Stimulated activated CD4-positive, alpha-beta T cell treated with anti-CD3 and anti-CD28 coated beads, TNF-alpha, amount 100 ng/mL, for 24 hours (primary cell): ENCODE data around the gene LMF1.
"Not testable (repeated sequence)": the region's sequence is repeated elsewhere in the genome, so short reads cannot be mapped to it uniquely, and the experiment has no call there.

Experiments used
- DNase-seq, 3 experiments: peaks; one replicate each; pipeline ENCODE4 v3.0.0-alpha.2; 2020; ENCODE audit warnings: low read depth in 3 of 3

The LMF1 gene

DNA sequence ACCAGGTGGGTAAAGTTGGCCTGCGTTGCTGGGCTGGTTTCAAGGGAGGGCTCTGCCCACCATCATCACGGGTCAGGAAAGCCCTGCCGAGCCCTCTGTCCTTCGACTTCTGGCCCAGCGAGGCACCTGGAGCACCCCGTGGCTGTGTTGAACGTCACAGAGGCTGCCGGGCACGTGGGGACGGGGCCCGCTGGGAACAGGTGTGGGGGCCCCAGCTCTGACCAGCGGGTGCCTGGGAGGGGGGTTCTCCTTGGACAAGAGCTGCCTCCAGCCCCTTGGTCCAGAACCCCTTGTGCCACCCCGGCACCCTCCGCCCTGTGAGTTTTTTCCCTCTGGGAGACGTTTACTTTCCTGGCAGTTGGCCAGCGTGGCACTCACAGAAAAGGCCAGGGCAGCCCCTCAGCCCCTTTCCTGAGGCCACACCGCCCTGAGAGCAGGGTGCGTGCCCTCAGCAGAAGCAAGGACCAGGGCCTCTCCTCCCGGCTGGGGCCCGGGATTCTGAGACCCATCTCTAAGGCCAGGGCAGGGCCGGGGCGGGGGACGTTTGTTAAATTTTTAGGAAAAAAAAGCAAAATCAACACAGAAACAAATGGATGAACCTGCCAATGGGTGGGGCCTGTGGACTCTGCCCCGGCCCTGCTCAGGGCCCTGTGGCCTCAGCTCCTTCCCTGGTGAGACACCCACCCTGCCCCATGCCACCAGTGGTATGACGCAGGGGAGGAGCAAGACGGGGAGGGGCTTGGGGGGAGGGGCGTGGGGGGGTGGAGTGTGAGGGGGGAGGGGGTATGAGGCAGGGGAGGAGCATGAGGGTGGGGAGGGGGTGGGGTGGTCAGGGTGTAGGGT lies 139.0 kb downstream of the LMF1 start:
- no peak for DNase-seq

DNA sequence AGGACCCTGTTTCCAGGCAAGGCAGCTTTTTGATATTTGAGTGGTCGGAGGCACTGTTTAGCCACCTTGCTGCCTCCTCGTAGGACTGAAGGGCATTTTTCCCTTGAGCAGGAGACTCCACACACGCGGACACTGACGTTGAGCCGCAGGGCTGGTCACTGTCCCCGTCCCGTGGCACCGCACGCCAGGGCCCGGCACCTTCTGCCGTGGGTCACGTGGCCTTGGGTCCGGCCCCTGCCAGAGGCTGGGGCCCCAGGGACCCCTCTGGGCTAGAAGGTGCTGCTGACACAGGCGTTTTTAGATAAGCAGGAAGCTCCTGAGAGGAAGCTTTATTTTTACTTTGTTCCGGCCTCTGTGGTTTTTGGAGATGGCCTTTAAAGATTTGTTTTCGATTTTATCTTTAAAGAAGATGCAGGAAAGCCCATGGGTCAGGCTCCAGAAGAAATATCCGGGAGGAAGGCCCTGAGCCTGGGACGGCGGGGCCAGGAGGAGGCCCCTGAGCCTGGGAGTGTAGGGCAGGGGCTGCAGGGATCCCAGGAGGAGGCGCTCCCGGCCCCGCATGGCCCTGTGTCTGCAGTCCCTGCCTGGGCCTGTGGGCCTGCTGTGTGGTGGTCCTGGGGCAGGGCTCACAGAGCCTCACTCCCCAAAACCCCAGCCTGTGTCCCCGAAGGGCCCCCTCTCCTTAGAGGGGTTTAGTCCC lies 139.8 kb downstream of the LMF1 start:
- DNase-seq: no peak

DNA sequence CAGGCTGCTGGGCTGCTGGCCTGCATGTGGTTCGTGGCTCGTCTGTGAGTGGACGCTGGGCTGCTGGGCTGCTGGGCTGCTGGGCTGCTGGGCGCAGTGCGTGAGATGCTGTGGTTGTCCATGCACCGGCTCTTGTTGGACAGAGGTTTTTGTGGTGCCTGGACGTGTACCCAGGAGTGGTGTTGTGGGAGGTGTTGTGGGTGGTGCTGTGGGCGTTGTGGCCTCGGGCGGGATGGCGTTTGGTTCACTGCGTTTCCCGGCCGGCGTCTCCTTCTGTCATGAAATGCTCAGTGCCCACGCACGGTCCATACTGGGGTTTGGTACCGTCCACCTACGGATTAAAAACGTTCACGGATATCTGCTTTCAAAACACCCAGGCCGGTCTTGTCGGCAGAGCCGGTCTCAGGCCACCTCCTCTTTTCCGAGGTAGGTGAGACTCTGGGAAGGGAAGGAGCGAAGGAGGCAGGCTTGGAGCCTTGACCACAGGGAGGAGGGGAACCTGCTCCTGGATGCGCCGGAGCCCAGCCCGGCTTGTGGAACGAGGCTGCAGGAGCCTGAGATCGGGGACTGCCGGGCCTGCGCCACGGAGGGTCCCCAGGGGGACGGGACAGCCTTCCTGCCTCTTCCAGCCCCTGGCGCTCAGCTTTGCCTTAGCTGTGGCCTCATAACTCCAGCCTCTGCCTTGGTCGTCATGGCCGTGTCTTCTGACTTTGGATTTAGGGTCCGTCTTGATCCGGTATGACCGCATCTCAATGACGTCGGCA lies 140.5 kb downstream of the LMF1 start:
- DNase-seq: no peak

DNA sequence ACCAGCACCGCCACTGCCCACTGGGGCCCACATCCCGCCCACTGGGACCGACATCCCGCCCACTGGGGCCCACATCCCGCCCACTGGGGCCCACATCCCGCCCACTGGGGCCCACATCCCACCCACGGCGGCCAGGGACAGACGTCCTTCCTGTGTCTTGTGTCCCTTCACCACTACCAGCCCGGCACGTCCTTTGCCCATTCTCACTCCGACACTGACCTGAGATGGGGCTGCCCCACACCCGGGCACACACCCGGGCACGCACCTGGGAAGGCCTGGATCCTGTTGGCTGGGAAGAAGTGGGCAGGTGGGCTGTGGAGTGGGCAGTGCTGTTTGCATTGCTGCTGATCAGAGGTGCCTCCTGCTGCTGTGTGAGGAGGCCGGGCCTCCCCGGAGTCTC lies 141.9 kb downstream of the LMF1 start:
- DNase-seq: no peak

DNA sequence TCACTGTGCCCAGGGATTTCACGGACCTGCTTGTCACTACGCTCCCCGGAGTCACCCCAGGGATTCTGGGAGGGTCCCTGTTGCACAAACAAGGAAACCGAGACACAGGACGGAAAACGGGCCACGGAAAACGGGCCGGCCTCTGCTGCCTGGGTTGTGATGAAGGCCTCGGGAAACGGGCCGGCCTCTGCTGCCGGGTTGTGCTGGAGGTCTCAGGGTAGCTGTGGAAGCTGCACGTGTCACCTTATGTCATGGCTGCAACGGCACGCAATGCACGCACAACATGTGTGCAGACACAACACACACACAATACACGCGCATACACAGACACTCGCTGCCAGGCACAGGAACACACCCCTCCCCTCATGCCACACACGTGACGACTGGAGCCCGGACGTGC lies 143.3 kb downstream of the LMF1 start:
- no peak for DNase-seq

DNA sequence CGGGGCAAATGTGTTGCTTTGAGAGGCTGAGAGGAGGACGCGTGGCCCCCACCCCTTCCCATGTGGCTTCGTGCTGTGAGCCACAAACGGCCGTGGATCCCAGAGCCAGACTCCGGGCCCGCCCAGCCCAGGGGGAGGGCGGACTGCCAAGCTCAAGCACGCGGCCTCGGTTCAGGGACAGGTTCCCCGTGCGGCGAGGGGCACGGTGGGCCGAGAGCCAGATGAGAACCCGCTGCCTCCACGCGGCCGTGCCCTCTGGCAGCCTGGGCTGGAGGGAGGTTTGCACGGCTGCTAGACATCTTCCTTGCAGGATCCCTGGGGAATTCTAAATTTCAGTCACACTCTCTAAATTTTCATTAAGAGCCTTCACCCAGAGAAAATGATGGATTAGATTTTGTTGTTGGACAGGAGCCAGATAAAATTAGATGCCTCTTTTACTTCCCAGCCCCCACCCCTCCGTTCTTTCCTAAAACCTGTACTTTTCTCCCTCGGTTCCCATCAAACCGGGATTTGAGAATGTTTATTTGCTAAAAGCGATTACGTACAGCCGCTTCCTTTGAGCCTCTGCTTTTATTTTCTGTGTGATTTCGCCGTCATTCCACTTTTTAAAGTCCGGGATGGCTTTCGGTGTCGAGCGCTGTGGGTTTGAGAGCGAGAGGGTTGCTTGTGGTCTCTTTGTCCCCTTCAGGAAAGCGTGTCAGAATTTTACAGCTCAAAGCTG lies 145.3 kb downstream of the LMF1 start:
- no peak for DNase-seq

DNA sequence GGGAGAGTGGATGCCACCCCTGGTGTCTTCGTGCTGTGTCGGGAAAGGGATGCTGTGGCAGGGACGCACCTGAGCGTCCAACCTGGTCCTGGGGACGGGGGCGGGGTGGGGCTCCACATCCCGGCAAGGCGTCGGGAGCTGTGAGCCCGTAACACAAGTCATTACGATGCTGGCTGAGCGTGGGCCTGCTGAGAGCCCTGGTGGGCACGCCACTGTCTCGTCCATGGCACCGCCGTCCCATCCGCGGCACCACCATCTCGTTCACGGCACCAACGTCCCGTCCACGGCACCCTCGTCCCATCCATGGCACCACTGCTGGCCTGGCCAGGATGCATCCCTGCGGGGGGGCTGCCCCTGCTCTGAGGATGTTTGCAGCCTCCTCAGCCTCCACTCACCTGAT lies 146.2 kb downstream of the LMF1 start:
- no peak for DNase-seq

DNA sequence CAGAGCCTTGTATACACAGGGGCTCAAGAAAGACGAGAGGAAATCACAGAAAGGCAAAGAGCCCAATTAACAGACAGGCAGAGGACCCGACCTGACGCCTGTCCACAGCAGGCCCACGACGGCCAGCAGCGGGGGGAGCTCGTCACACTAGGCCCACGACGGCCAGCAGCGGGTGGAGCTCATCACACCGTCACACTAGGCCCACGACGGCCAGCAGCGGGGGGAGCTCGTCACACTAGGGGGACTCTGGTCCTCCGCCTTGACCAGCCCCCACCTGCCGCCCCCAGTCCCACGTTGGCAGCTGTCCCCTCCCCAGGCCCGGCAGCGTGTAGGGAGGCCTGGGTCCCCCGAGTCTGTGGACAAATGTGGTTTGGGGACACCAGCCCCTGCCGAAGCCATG lies 146.6 kb downstream of the LMF1 start:
- DNase-seq: no peak

DNA sequence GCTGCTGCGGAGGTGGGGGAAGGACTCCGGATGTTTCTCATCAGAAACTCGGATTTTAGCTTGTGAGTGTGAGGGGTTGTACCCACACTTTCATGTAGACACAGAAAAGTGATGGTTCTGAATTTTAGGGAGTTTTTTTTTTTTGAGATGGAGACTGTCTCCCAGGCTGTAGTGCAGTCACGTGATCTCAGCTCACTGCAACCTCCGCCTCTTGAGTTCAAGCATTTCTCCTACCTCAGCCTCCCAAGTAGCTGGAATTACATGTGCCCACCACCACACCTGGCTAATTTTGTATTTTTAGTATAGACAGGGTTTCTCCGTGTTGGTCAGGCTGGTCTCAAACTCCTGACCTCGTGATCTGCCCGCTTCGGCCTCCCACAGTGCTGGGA lies 147.9 kb downstream of the LMF1 start:
- no peak for DNase-seq

DNA sequence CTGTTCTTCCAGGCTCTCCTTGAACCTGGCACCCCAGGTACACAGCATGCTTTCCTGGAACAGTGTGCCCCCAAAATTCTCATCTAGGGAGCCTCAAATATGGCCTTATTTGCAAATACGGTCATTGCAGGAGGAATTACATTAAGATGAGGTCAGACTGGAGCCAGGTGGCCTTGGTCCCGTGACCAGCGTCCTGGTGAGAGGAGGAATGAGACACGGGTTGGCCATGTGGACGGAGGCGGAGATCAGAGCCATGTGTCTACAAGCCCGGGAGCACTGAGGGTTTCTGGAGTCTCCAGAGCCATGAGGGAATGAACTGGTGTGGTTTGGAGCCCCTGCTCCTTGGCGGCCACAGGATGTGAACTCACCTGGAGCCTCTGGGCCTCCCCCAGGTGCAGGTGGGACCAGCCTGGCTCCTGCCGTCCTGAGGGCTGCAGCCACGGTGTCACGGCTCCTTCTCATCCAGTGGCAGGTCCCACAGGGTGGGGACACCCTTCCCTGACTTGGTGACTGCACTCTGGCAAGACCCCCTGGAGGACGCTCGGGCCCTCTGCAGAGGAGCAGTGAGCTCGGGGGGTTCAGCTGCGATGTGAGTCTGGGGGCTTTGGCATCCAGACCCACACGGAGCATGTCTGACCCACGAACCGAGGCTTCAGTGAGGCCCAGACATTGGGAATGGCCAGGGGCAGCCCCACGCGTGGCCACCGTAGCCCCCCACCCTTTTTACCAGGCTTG lies 148.4 kb downstream of the LMF1 start:
- no peak for DNase-seq

DNA sequence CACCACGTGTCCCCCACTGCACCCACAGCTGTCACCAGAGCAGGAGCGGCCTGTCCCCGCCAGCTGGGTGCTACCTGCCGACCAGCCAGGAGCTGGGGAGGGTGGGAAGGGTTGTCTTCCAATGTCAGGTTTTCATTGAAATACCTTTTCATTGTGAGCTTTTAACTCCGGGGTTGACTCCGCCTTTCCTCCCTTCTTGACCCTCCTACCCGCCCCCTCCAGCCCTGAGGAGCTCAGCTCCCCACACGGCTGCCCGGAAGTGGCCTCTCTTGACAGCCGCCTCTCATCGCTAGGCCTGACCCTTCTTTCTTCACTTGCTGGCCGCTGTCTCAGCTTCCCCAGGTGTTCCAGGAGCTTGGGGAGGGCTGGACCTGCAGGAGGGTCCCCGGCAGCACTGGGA lies 149.0 kb downstream of the LMF1 start:
- no peak for DNase-seq

DNA sequence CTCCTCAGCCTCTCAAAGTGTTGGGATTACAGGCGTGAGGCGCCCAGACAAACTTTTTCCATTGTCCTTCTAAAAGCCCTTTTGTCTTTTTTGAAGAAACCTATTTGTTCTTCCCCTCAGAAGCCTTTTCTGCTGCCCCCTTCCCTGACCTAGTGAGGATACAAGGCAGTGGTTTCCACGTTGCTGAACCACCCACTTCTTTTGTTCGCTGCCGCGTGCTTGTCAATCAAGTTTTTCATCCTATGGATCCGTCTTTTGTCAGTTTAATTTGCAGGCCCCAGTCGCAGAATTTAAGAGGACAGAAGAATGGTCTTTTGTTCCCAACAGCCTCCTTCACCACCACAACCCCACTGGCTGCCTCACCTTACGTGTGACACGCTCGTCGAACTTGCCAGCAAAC lies 150.0 kb downstream of the LMF1 start:
- DNase-seq: no peak

DNA sequence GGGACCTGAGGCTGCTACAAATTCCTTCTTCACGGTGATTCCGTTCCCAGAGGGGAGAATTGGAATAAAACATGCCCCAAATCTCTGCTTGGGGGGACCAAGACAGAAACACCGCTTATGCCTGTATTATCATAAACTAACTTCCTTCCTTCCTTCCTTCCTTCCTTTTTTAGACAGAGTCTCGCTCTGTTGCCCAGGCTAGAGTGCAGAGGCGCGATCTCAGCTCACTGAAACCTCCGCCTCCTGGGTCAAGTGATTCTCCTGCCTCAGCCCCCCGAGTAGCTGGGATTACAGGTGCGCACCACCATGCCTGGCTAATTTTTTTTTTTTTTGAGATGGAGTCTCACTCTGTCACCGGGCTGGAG lies 150.8 kb downstream of the LMF1 start:
- not testable (repeated sequence) for DNase-seq

DNA sequence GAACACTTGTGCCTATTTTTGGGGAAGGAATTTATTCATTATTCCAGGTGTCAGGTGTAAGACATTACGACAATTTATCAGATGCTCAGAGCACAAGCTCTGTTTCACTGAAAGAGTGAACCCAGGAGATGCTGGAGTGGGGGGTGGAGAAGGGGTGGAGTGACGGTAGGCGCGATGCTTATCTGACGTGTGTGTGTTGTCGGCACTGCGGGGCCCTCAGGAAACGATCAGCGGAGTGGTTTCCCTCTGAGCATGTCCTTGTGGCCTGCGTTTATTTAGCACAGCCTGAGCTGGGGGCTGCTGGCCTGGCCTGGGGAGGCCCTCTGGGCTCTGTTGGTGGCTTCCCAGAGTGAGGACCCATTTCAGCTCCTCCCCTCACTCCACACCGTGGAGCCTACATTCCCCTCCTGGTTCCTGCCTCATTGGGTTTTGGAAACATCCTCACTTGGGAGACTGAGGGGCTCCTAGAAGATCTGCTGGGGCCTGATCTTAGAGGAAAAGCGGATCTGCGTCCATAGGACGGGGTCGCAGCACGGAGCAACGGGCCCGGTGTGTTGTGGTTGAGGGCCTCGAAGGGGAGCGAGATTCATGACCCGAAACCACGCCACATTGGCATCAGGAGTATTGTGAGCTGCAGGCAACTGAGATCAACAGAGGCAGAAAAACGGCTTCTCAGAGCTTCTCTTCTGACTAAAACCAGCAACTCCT lies 151.3 kb downstream of the LMF1 start:
- DNase-seq: no peak

DNA sequence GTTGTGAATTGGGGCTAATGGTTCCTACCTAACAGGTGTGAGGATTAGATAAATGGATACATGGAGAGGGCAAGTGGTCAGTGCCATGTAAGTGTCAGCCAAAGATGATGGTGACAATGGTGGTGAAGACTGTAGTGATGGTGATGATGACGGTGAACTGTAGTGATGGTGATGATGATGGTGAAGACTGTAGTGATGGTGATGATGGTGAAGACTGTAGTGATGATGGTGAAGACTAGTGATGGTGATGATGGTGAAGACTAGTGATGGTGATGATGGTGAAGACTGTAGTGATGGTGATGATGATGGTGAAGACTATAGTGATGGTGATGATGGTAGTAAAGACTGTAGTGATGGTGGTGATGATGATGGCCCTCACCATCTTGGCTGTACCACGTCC lies 152.2 kb downstream of the LMF1 start:
- DNase-seq: no peak

DNA sequence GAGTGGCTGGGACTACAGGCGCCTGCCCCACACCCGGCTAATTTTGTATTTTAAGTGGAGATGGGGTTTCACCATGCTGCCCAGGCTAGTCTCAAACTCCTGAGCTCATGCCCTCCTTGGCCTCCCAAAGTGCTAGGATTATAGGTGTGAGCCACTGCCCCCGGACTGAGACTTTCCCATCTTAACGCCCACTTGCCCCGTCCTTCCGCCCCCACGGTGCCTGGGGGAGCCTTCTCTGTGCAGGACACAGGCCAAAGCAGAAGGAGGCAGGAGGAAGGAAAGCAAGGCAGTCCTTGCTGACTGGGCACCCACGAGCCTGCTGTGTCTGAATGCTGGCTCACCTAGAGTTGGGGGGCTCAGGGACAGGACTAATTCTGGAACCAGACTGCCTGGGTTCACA lies 152.7 kb downstream of the LMF1 start:
- DNase-seq: no peak

DNA sequence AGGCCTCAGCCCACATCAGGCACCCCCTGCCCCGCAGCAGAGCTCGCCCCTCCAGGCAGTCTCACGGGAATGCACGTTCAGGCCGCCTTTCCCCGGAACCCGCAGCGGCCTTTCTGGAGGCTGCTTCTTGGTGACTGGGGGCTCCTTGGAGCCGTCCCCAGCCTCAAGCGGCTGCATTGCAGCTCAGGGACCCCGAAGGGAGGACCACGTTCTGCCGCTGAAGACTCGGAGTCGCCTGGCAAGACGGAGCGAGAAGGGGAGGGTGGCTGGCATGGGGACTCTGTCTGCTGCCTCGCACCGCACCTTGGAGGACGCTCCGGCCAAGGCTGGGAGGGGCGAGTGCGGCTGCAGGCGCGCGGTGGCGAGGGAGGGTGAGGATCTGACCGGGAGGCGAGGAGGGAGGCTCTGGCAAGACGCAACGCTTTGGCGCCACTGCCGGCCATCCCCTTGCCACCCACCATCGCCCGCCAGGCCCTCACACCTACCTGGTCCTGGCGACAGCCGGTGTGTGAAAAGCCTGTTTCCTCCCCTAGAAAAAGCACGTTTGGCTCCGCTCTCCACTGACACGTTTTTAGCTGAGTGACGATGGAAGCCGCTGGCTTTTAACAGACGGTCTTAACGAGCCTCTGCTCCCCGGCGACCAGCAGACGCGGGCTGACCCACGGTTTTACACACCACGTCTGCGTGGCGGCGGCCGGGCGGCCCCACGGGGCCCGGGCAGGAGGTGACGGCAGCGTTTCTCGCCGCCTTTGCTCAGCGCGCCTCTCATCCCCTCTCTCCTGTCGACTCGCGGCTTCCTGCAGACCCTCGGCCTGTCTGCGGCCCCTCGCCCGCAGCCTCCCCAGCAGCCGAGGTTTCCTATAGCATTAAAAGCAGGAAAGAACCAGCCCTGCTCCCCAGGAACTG lies 153.5 kb downstream of the LMF1 start:
- no peak for DNase-seq

DNA sequence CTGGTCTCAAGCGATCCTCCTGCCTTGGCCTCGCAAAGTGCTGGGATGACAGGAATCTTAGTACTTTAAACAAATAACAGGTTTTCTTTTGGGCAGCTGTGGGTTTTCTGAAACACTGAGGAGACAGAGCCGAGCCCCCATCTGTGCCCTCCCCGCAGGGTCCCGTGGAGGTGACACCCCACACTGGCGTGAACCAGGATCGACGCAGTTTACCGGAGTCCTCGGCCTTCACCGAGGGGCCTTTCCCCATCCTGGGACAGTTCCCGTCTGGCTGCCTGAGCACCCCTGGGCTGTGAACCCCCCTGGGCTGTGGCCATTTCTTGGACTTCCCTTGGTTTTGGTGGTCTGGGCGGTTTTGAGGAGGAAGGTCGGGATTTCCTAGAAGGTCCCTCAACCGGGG lies 154.9 kb downstream of the LMF1 start:
- DNase-seq: no peak

DNA sequence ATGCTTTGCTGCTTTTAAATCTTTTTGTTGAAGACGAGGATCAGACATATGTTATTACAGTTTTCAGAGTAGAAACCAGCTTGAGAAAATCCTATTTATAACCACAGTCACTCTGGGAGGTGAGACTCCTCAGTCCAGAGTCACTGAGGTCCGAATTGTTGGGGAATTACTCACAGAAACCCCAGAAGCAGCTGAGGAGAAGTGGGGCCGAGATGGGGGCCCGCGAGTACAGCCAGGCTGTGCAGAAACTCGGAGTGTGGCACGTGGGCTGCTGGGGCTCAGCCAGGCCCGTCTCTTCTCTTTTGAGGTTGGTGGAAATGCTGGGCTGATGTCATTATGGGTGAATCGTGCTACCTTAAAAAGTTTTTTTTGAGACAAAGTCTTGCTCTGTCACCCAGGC lies 155.8 kb downstream of the LMF1 start:
- no peak for DNase-seq

DNA sequence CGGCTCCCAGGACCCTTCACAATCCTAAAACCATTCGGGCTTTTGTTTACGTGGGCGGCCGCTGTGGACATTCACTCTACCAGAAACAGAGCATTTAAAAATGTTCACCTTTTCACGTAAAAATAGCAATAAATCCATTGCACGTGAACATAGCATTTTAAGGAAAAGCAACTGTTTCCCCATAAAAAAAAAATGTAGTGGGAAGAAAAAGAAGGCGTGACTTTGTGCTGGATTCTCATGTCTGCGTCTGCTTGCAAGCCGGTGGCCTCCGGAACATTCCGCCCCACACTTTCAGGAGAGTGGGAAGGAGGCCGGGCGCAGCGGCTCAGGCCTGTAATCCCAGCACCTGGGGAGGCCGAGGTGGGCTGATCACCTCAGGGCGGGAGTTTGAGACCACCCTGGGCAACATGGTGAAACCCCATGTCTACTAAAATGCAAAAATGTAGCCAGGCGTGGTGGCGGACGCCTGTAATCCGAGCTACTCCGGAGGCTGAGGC lies 156.8 kb downstream of the LMF1 start:
- DNase-seq: no peak
